ENCODE results near the gene G6PC2. TPM values are rescaled to one million over a fixed set of nuclear protein-coding genes. Genes with fewer than 3 reads are reported as not detected.
"Not testable (repeated sequence)": the region's sequence is repeated elsewhere in the genome, so short reads cannot be mapped to it uniquely, and the experiment has no call there.

G6PC2 gene, protein sequence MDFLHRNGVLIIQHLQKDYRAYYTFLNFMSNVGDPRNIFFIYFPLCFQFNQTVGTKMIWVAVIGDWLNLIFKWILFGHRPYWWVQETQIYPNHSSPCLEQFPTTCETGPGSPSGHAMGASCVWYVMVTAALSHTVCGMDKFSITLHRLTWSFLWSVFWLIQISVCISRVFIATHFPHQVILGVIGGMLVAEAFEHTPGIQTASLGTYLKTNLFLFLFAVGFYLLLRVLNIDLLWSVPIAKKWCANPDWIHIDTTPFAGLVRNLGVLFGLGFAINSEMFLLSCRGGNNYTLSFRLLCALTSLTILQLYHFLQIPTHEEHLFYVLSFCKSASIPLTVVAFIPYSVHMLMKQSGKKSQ
- total RNA-seq = not detected

DNA sequence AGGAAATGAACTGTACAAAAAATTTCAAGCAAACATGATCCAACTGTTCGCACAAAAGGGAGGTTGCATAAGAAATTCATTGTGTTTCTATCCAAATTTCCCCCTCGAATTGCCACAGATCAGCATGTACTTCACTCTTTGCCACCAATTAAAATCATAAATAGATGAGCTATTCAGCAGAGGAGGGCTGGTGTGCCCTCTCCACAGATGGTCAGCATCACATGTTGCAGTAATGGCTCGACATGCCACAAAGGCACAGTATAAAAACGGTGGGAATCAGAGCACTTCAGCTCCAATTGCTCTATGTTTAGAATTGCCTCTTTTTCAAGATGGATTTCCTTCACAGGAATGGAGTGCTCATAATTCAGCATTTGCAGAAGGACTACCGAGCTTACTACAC, at the start of gene G6PC2:
G6PC2 (plus strand) TSS at position 289 of the 400 bp plus-strand sequence; CDS start at position 330, 41 bp downstream.
- Mint-ChIP-seq H3K27me3 (peaks cover 3% of the 10 kb centered on the region), H3K9me3 (no peaks in the 10 kb centered on the region), H3K4me1 (no peaks in the 10 kb centered on the region), H3K4me3 (no peak within 1 kb of the TSS), H3K36me3 (ENCODE audit: low read depth) (no peaks in the 10 kb centered on the region), H3K27ac (no peak within 1 kb of the TSS)
- ATAC-seq (replicated peaks) = no peak

DNA sequence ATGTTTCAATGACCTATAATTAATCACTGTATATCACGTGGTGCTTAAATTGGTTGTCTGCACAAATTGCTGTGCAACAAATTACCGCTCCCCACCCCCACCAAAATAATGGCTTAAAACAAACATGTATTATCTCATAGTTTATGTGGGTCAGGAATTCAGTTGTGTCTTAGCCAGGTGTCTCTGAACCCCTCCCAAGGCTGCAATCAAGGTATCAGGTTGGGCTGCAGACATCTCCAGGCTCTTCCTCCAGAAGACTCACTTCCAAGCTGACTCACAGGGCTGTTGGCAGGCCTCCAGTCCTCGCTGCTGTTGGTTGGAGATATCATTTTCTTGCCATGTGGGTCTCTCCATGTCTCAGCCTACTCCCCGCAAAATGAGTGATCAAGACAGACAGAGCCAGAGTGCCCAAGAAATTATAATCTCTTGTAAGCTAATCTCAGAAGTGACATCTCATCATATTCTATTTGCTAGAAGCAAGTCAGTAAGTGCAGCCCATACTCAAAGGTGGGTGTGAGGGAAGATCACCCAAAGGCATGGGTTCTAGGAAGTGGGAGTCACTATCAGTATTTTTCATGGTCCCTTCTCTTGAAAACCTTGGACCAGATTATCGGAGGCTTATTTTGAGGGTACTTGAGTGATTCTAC, 49.3 kb upstream of the G6PC2 start:
- peaks cover 7% of the 10 kb centered on the region for H3K9me3 Mint-ChIP-seq
- no peaks in the 10 kb centered on the region for H3K27me3 Mint-ChIP-seq
- H3K36me3 Mint-ChIP-seq (ENCODE audit: low read depth) = no peaks in the 10 kb centered on the region
- no peaks in the 10 kb centered on the region for H3K4me1 Mint-ChIP-seq
- H3K27ac Mint-ChIP-seq = no peak overlapping the region
- ATAC-seq (replicated peaks) = no peak
- no peak overlapping the region for H3K4me3 Mint-ChIP-seq

DNA sequence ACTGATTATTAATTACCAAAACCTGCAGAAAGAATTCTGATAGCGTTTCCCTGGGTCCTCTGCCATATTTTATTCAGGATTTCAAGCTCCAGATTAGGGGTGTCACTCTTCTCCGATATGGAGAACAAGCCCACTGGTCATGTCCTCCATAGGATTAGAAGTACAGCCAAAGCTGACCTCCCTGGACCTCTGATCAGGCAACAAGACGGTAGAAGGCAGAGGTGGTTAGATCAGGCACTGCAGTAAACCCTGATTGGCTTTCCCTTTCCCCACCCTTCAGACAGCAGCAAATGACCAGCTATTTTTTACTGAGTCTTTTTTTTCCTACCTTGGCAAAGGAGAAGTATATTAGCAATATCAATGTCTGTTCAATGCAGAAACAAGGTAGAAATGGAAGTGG, 48.6 kb upstream of the G6PC2 start:
- Mint-ChIP-seq H3K27ac (no peak overlapping the region), H3K4me3 (no peak overlapping the region), H3K4me1 (no peaks in the 10 kb centered on the region), H3K9me3 (peaks cover 7% of the 10 kb centered on the region), H3K27me3 (no peaks in the 10 kb centered on the region), H3K36me3 (ENCODE audit: low read depth) (no peaks in the 10 kb centered on the region)
- ATAC-seq (replicated peaks) = no peak

DNA sequence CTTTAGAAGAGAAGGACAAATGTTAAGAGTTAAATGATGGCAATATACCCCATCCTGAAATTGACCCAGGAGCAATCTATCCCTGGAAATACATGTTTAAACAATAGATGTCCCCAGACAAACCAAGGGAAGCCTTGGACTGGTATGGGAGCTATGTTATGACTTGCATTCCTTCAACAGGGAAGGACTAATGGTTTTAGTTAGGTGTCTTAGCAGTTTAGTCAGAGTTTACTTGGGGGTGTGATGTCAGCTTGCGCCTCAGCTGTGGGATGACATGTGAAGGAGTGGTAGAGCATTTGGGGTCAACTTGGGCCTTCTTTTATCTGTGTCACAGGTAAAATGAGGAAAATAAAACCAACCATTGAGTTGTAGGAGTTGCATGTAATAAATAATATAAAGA, 47.6 kb upstream of the G6PC2 start:
- Mint-ChIP-seq H3K4me1 (no peaks in the 10 kb centered on the region), H3K27me3 (no peaks in the 10 kb centered on the region), H3K9me3 (peaks cover 7% of the 10 kb centered on the region), H3K27ac (no peak overlapping the region), H3K4me3 (no peak overlapping the region), H3K36me3 (ENCODE audit: low read depth) (no peaks in the 10 kb centered on the region)
- ATAC-seq (replicated peaks) = no peak

DNA sequence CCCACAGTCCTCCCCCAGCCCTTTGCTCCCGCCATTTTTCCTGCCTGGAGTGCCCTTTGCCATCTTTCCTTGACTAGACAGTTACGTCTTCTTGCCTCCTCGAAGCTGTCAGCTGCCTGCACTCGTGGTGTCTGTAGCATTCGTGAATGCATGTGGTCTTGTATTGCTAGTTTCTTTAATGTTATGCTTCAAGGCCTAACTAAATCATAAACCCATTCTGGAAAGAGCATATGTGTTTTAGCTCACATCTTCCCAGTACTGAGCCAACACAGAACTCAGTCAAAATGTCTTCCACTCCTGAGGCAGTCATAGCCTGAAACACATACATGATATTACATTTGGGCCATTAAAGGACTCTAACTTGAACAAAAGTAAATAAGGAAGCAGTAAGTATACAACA, 46.4 kb upstream of the G6PC2 start:
- no peak overlapping the region for H3K27ac Mint-ChIP-seq
- H3K4me3 Mint-ChIP-seq = no peak overlapping the region
- H3K36me3 Mint-ChIP-seq (ENCODE audit: low read depth) = no peaks in the 10 kb centered on the region
- no peaks in the 10 kb centered on the region for H3K4me1 Mint-ChIP-seq
- peaks cover 7% of the 10 kb centered on the region for H3K9me3 Mint-ChIP-seq
- no peak for ATAC-seq (replicated peaks)
- H3K27me3 Mint-ChIP-seq = no peaks in the 10 kb centered on the region

DNA sequence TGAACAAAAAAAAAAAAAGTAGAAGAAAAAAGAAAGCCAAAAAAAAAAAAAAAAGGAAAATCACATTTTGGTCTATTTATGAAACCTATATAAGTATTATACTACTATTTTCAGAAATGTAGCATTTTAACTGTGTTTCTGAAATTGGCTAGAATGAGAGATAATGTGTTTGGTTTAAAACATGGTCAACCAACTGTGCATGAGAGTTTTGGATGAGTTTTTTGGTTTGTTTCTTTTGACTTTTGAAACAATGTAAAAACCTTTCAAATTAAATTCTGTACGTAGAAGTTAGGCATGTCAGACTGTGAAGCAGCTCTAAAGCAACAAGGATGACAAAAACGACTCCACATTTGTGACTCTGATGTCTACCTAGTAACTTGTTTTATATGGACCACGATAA, 45.5 kb upstream of the G6PC2 start:
- Mint-ChIP-seq H3K4me1 (no peaks in the 10 kb centered on the region), H3K36me3 (ENCODE audit: low read depth) (no peaks in the 10 kb centered on the region), H3K9me3 (peaks cover 7% of the 10 kb centered on the region), H3K4me3 (no peak overlapping the region), H3K27ac (no peak overlapping the region), H3K27me3 (no peaks in the 10 kb centered on the region)
- ATAC-seq (replicated peaks) = no peak

DNA sequence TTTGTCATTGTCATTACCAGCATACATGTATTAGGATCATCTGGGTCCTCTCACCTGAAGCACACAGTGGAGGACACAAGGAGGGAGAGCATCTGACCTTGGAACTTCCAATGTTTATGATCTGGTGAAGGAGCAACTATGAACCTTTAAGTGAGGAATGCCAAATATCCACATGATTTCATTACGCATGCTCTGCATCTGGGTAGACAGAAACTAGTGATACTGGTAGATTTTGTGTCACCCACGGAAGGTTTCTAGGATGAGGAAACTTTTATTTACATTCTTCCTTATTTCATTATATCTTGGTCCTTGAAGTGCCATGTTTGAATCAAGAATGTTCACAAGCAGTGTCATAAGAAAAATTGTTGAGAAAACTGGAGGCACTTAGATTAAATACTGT, 42.9 kb upstream of the G6PC2 start:
- H3K27ac Mint-ChIP-seq = no peak overlapping the region
- no peak overlapping the region for H3K4me3 Mint-ChIP-seq
- peaks cover 7% of the 10 kb centered on the region for H3K9me3 Mint-ChIP-seq
- H3K4me1 Mint-ChIP-seq = no peaks in the 10 kb centered on the region
- H3K27me3 Mint-ChIP-seq = no peaks in the 10 kb centered on the region
- no peaks in the 10 kb centered on the region for H3K36me3 Mint-ChIP-seq (ENCODE audit: low read depth)
- no peak for ATAC-seq (replicated peaks)

DNA sequence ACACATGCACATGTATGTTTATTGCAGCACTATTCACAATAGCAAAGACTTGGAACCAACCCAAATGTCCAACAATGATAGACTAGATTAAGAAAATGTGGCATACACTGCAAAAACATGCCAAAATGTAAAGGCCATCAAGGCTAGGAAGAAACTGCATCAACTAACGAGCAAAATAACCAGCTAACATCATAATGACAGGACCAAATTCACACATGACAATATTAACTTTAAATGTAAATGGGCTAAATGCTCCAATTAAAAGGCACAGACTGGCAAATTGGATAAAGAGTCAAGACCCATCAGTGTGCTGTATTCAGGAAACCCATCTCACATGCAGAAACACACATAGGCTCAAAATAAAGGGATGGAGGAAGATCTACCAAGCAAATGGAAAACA, 33.9 kb upstream of the G6PC2 start:
- H3K27ac Mint-ChIP-seq; H3K4me3 Mint-ChIP-seq; H3K36me3 Mint-ChIP-seq (ENCODE audit: low read depth); H3K4me1 Mint-ChIP-seq; H3K27me3 Mint-ChIP-seq; ATAC-seq (replicated peaks); H3K9me3 Mint-ChIP-seq: not testable (repeated sequence)

DNA sequence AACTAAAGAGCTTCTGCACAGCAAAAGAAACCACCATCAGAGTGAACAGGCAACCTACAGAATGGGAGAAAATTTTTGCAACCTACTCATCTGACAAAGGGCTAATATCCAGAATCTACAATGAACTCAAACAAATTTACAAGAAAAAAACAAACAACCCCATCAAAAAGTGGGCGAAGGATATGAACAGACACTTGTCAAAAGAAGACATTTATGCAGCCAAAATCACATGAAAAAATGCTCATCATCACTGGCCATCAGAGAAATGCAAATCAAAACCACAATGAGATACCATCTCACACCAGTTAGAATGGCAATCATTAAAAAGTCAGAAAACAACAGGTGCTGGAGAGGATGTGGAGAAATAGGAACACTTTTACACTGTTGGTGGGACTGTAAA, 30.7 kb upstream of the G6PC2 start:
- not testable (repeated sequence) for H3K9me3 Mint-ChIP-seq; H3K27ac Mint-ChIP-seq; ATAC-seq (replicated peaks); H3K4me3 Mint-ChIP-seq; H3K27me3 Mint-ChIP-seq; H3K36me3 Mint-ChIP-seq (ENCODE audit: low read depth); H3K4me1 Mint-ChIP-seq

DNA sequence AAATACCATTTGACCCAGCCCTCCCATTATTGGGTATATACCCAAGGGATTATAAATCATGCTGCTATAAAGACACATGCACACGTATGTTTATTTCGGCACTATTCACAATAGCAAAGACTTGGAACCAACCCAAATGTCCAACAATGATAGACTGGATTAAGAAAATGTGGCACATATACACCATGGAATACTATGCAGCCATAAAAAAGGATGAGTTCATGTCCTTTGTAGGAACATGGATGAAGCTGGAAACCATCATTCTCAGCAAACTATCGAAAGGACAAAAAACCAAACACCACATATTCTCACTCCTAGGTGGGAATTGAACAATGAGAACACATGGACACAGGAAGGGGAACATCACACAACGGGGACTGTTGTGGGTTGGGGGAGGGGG, 30.3 kb upstream of the G6PC2 start:
- H3K36me3 Mint-ChIP-seq (ENCODE audit: low read depth); ATAC-seq (replicated peaks); H3K4me1 Mint-ChIP-seq; H3K27me3 Mint-ChIP-seq; H3K27ac Mint-ChIP-seq; H3K4me3 Mint-ChIP-seq; H3K9me3 Mint-ChIP-seq: not testable (repeated sequence)

DNA sequence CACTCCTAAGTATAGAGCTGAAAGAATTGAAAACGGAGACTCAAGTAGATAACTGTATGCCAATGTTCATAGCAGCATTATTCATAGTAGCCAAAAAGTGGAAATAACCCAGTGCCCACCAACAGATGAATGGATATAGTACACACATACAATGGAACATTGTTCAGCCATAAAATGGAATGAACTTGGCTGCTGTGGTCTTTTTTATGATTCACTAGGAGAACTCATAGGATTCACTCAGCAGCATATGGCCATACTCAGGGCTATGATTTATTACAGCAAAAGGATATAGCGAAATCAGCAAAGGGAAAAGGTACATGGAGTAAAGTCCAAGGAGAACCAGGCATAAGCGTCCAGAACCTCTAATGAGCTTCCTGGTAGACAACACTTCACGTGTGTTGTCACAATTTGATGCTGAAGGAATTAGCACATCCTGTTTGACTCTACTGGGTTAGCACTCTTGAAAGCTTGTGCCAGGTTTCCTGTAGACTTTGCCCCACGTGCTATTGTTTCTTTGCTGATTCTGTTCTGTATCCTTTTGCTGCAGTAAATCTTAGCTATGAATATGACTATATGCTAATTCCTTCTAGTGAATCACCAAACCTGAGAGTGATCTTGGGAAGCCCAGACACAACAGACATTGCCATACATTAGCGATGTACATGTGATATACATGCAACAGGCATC, 26.6 kb upstream of the G6PC2 start:
- Mint-ChIP-seq H3K4me3 (no peak overlapping the region), H3K36me3 (ENCODE audit: low read depth) (peaks cover 5% of the 10 kb centered on the region)
- peak; percentile 37 for ATAC-seq (replicated peaks)

DNA sequence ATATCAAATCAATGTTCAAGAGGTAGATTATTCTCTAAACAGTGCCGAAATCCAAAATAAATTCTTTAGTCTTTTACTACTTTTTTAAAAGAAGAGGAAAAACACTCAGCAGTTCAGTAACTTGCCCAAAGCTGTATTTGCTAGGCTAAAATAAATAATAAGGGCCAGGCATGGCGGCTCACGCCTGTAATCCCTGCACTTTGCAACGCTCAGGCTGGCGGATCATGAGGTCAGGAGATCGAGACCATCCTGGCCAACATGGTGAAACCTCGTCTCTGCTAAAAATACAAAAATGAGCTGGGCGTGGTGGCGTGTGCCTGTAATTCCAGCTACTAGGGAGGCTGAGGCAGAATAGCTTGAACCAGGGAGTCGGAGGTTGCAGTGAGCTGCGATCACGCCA, 18.9 kb upstream of the G6PC2 start:
- not testable (repeated sequence) for H3K27ac Mint-ChIP-seq; H3K4me3 Mint-ChIP-seq; H3K9me3 Mint-ChIP-seq; H3K36me3 Mint-ChIP-seq (ENCODE audit: low read depth); ATAC-seq (replicated peaks); H3K27me3 Mint-ChIP-seq
- peaks cover 18% of the 10 kb centered on the region for H3K4me1 Mint-ChIP-seq

More for the DNA sequence above, 26.6 kb upstream of the G6PC2 start:
- Mint-ChIP-seq H3K4me1 (peaks cover 7% of the 10 kb centered on the region), H3K27ac (no peak overlapping the region), H3K9me3 (no peaks in the 10 kb centered on the region), H3K27me3 (no peaks in the 10 kb centered on the region)

DNA sequence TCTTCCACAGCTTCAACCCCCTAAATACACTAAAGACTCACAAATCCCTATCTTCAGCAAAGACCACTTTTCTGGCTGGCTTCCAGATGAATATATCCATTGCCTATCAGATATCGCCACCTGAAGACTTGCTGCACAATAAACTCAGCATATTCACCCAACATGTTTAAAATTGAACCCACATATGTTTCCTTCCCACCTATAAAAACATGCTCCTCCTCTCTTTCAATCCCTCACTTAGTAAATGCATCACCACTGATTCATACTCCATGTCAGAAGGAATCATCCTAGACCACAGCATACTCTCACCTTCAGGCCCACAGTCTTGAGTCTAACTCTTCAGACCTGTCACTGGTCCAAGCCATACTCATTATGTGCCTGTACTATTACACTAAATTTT, 16.1 kb upstream of the G6PC2 start:
- Mint-ChIP-seq H3K27me3 (no peaks in the 10 kb centered on the region), H3K4me3 (no peak overlapping the region), H3K4me1 (peaks cover 12% of the 10 kb centered on the region), H3K9me3 (no peaks in the 10 kb centered on the region), H3K36me3 (ENCODE audit: low read depth) (no peaks in the 10 kb centered on the region), H3K27ac (no peak overlapping the region)
- peak; percentile 93 for ATAC-seq (replicated peaks)

DNA sequence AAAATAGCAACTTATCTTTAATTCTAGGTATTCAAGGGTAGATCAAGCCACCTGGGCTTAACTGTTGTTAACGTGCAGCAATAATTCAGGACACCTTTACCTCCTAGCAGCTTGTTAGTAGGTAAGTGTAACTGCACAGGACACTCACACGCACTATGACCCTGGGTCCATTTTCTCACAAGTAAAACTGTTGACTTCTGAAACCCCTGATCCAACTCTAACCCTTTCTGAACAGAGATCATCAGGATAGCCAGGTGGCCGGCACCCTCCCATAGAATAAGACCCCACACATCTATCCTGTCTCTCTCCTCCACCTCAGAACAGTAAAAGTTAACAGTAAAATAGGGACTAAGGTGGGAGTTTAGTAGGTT, 11.5 kb upstream of the G6PC2 start:
- peaks cover 5% of the 10 kb centered on the region for H3K4me1 Mint-ChIP-seq
- no peak for ATAC-seq (replicated peaks)
- no peaks in the 10 kb centered on the region for H3K9me3 Mint-ChIP-seq
- H3K27ac Mint-ChIP-seq = peak overlapping the region; percentile 64
- H3K4me3 Mint-ChIP-seq = peak overlapping the region; percentile 82
- H3K27me3 Mint-ChIP-seq = peaks cover 8% of the 10 kb centered on the region
- H3K36me3 Mint-ChIP-seq (ENCODE audit: low read depth) = peaks cover 4% of the 10 kb centered on the region
